K562 treated with DMSO at 1 percent for 4 hours (cell line): Measurements from ENCODE around the gene TBKBP1. TPM values are rescaled to one million over a fixed set of nuclear protein-coding genes. Genes with fewer than 3 reads are reported as not detected.

Source experiments
- total RNA-seq: library from RNA; unstranded; fragments of 300-600 nt; gene quantifications from 2 replicates; pipeline ENCODE4 v1.2.3, GENCODE V29; 2022; ENCODE audit not compliant: insufficient read depth

The TBKBP1 gene
- 7.0 and 9.2 TPM in 2 replicates for total RNA-seq

GRCh38 chr17:47693731-47694580 lies at the start of gene TBKBP1:
TBKBP1 (plus strand) TSS chr17:47694161; CDS start chr17:47696113, 1,952 bp downstream.

GRCh38 chr17:47649153-47649971 lies 44.6 kb upstream of the TBKBP1 start, which contains the start of gene KPNB1:
KPNB1 (plus strand) TSS chr17:47649919; CDS start chr17:47650245, 326 bp downstream.

GRCh38 chr17:47733047-47733673 lies 39.2 kb downstream of the TBKBP1 start, which contains the start of gene TBX21:
TBX21 (plus strand) TSS chr17:47733236; CDS start chr17:47733455, 219 bp downstream.

Other genes starting within 250 kb of the TBKBP1 start
- 41.5 and 56.5 TPM in 2 replicates for gene NPEPPS, start 163.1 kb upstream of the TBKBP1 start, total RNA-seq
- gene KPNB1, start 44.2 kb upstream of the TBKBP1 start, total RNA-seq: 153 and 154 TPM in 2 replicates
- gene TBX21, start 39.1 kb downstream of the TBKBP1 start, total RNA-seq: not detected in 2 replicates
- 7.3 and 10.4 TPM in 2 replicates for gene OSBPL7, start 127.6 kb downstream of the TBKBP1 start, total RNA-seq
- 86.5 and 91.3 TPM in 2 replicates for gene MRPL10, start 137.4 kb downstream of the TBKBP1 start, total RNA-seq
- 1.1 and 1.2 TPM in 2 replicates for gene LRRC46, start 137.5 kb downstream of the TBKBP1 start, total RNA-seq
- 14.6 and 19.6 TPM in 2 replicates for gene SCRN2, start 147.1 kb downstream of the TBKBP1 start, total RNA-seq
- 8.9 and 9.5 TPM in 2 replicates for gene SP6, start 157.0 kb downstream of the TBKBP1 start, total RNA-seq
- gene SP2, start 202.1 kb downstream of the TBKBP1 start, total RNA-seq: 14.9 and 15.0 TPM in 2 replicates
- gene PNPO, start 247.4 kb downstream of the TBKBP1 start, total RNA-seq: 7.3 and 8.2 TPM in 2 replicates